Smooth muscle cell (in vitro differentiated cells): ENCODE results near the gene AGAP9. TPM values are rescaled to one million over a fixed set of nuclear protein-coding genes. Genes with fewer than 3 reads are reported as not detected.
"Not testable (repeated sequence)": the region's sequence is repeated elsewhere in the genome, so short reads cannot be mapped to it uniquely, and the experiment has no call there.

Source experiments
- DNase-seq: peaks from one replicate; lab custom pipeline; 2025; ENCODE audit not compliant: unreplicated experiment; lab: John Stamatoyannopoulos, UW
- H2AFZ ChIP-seq: fragments of 200-600 bp; sonication (generic); 2 replicates; pipeline ENCODE4 v1.6.0; 2016; ENCODE audit warnings: antibody characterized with exemption, low read depth, mild to moderate bottlenecking
- H3F3A ChIP-seq: fragments of 200-600 bp; sonication (generic); 2 replicates; pipeline ENCODE4 v1.6.0; 2017; ENCODE audit warnings: antibody characterized with exemption, low read depth
- H3K27ac ChIP-seq: fragments of 200-600 bp; sonication (generic); 2 replicates; pipeline ENCODE4 v1.5.1; 2016; ENCODE audit warnings: low read depth, mild to moderate bottlenecking
- H3K27me3 ChIP-seq: fragments of 200-600 bp; sonication (generic); 2 replicates; pipeline ENCODE4 v1.6.1; 2016; ENCODE audit warnings: low read depth, mild to moderate bottlenecking
- H3K36me3 ChIP-seq: fragments of 200-600 bp; sonication (generic); 2 replicates; pipeline ENCODE4 v1.5.1; 2016; ENCODE audit warnings: low read depth
- H3K4me1 ChIP-seq: fragments of 200-600 bp; sonication (generic); 2 replicates; pipeline ENCODE4 v1.5.1; 2016; ENCODE audit warnings: low read depth
- H3K4me2 ChIP-seq: fragments of 200-600 bp; sonication (generic); 2 replicates; pipeline ENCODE4 v1.6.0; 2016; ENCODE audit warnings: mild to moderate bottlenecking
- H3K4me3 ChIP-seq: fragments of 200-600 bp; sonication (generic); 2 replicates; pipeline ENCODE4 v1.5.1; 2016; ENCODE audit warnings: mild to moderate bottlenecking
- H3K79me2 ChIP-seq: fragments of 200-600 bp; sonication (generic); 2 replicates; pipeline ENCODE4 v1.6.0; 2016; ENCODE audit warnings: low read depth, mild to moderate bottlenecking
- H3K9ac ChIP-seq: fragments of 200-600 bp; sonication (generic); 2 replicates; pipeline ENCODE4 v1.6.0; 2016; ENCODE audit warnings: low read depth
- H3K9me3 ChIP-seq: fragments of 200-600 bp; sonication (generic); replicated peaks from 2 replicates; pipeline ENCODE4 v1.5.1; 2016; ENCODE audit warnings: low read depth
- H4K20me1 ChIP-seq: fragments of 200-600 bp; sonication (generic); 2 replicates; pipeline ENCODE4 v1.6.0; 2016; ENCODE audit warnings: low read depth
- WGBS: methylation state at CpG from one replicate; pipeline ENCODE4 v1.1.7; 2016; ENCODE audit warnings: low lambda C conversion rate; 5-methylcytosine and 5-hydroxymethylcytosine counted together
- polyA plus RNA-seq: library from polyadenylated mRNA; unstranded; fragments of >200 nt; fragmentation: Nextera tagmentation; extraction: Ambion mirVana; gene quantifications from 2 replicates; pipeline ENCODE4 v1.2.1, GENCODE V29; 2016
- total RNA-seq: library from RNA; depleted of rRNA; stranded (reverse); fragments of >200 nt; gene quantifications from 2 replicates; pipeline ENCODE4 v1.2.3, GENCODE V29; 2014

Gene AGAP9
- total RNA-seq (5.3 and 7.9 TPM in 2 replicates), polyA plus RNA-seq (2.6 and 5.0 TPM in 2 replicates)

DNA sequence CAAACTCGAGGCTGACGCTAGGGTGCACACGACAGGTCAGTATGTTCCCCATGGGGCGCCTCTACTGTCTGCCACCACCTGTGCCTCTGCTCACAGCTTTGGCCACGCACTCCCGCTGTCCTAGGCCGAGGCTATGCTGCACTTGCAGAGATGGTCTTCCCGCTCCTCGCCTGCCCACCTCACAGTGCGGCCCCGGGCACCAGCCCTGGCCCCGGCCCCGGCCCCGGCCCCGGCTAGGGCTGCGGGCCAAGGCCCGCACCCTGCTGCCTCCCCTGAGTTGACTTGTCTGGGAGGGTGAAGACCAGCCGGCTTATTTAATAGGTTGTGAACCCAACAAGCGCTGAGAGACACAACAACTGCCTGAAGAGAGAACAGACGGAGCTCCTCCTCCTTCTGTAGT, at the start of gene AGAP9:
AGAP9 (minus strand) TSS at position 164 of the 400 bp plus-strand sequence; CDS start at position 52, 112 bp downstream.
- H2AFZ ChIP-seq, H3K27me3 ChIP-seq, DNase-seq, H3K9me3 ChIP-seq, H3F3A ChIP-seq, H3K4me3 ChIP-seq, H3K27ac ChIP-seq, H3K4me1 ChIP-seq, H3K79me2 ChIP-seq, H3K4me2 ChIP-seq, H4K20me1 ChIP-seq, H3K36me3 ChIP-seq, H3K9ac ChIP-seq: not testable (repeated sequence)
- WGBS: no CpG with 5 or more reads among the region's 20 CpGs

DNA sequence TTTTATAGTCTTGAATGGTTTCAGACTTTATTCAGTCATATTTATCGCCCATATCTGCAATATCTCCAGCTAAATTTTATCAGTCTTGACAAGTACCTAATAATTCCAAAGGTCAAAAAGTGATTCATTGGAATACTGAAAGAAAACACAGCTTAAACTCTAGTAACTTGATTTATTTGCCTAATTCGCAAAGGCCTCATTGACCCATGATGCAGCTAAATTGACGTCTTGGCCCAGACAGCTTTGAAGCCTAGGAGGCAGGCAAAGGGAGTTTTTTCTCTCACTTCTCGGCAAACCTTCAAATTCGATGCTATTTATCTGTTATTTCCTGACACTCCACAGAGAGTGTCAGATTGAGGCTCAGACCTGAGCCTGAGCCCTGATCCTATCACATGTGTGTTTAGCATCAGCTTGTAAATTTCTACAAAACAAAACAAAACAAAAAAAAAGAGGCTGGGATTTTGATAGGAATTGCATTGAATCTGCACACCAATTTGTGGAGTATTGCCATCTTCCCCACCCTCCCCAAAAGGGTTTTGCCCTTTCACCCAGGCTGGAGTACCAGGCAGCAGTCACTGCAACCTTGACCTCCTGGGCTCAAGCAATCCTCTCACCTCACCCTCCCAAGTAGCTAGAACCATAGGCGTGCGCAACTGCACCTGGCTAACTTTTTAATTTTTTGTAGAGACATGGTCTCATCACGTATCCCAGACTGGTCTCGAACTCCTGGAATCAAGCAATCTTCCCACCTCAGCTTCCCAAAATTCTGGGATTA, 47.9 kb upstream of the AGAP9 start:
- H3K4me3 ChIP-seq, H2AFZ ChIP-seq, H3K9ac ChIP-seq, H3K27ac ChIP-seq, H3K9me3 ChIP-seq, H3K4me2 ChIP-seq, H4K20me1 ChIP-seq, H3K79me2 ChIP-seq, H3K36me3 ChIP-seq, H3K4me1 ChIP-seq, H3K27me3 ChIP-seq, DNase-seq, H3F3A ChIP-seq: not testable (repeated sequence)
- WGBS: 84% methylated on average over 5 of the region's 9 CpGs

DNA sequence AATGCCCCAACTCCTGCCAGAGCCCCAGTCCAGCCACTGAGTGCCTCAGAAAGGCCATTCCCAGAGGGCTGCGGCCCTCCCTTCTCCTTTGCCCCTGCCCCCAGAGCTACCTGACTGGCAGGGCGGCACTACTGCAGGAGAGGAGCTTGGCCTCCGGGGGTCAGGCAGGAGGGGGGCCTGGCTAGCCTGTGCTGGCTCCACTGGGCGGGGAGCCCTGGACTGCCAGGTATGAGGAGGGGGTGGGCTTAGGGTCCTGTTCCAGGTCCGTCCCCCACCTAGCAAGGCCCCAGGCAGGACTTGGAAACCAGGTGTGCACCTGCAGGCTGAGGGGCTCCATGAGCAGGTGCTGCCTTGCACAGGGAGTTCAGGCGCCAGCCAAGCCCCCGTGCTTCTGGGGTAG, 43.3 kb upstream of the AGAP9 start:
- not testable (repeated sequence) for DNase-seq, H3K27me3 ChIP-seq
- no CpG with 5 or more reads among the region's 7 CpGs for WGBS

DNA sequence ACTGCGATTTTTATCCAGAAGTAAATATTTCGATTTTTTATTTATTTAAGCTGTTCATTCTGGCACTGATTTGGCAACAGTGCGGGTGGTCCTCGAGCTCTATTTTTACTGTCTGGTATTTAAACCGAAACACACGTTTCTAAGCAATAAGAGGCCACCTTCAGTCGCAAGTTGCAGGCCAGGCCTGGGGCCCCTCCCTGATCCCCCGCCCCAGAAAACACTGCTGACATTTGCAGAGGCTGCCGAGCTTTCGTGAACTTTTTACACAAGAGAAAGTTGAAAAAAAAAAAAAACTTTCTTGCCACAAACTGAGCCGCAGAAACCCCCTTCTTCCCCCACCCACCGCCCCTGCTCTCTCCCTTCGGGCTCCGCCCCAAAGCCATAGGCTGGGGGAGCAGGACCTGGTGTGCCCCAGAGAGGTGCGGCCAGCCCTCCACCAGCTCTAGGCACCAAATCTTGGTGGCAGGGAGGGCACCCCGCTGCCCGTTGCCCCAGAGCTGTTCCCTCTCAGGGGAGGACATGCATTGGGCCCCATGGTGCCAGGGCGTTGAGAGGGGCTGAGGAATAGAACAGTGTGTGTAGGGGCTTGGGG, 42.8 kb upstream of the AGAP9 start:
- H3K9me3 ChIP-seq, DNase-seq, H3K4me3 ChIP-seq, H3K27me3 ChIP-seq, H3F3A ChIP-seq, H3K9ac ChIP-seq, H2AFZ ChIP-seq, H3K4me1 ChIP-seq, H3K36me3 ChIP-seq, H3K79me2 ChIP-seq, H3K27ac ChIP-seq, H3K4me2 ChIP-seq, H4K20me1 ChIP-seq: not testable (repeated sequence)
- 87% methylated on average over 13 of the region's 18 CpGs for WGBS

More for the DNA sequence above, 43.3 kb upstream of the AGAP9 start:
- H3K4me3 ChIP-seq, H3K79me2 ChIP-seq, H2AFZ ChIP-seq, H3K36me3 ChIP-seq, H3K9ac ChIP-seq, H3F3A ChIP-seq, H4K20me1 ChIP-seq, H3K4me2 ChIP-seq, H3K9me3 ChIP-seq, H3K4me1 ChIP-seq, H3K27ac ChIP-seq: not testable (repeated sequence)

DNA sequence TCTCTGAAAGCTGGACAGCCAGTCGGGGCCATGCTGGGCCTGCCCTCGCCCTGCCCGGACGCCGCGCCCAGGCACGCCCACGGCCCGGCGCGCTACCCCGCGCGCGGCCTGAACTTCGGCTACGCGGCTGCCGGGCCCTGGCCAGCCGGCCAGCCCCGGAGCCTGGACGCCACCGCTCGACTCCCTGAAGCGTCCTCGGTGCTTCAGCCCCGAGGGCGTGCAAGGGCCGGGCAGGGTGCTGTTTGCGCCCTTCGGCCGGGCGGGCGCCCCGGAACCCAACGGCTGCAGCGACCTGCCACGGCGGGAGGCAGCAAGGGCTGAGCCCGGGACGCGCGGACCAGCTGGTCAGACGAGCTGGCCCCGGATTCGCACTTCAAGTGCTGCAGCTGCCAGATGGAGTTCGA, 42.1 kb upstream of the AGAP9 start:
- H3K79me2 ChIP-seq, H3K36me3 ChIP-seq, H3K9ac ChIP-seq, DNase-seq, H3K27ac ChIP-seq, H2AFZ ChIP-seq, H3K27me3 ChIP-seq, H3K4me1 ChIP-seq, H3K9me3 ChIP-seq, H4K20me1 ChIP-seq, H3K4me2 ChIP-seq, H3K4me3 ChIP-seq, H3F3A ChIP-seq: not testable (repeated sequence)
- 99% methylated on average over 47 of the region's 47 CpGs for WGBS

DNA sequence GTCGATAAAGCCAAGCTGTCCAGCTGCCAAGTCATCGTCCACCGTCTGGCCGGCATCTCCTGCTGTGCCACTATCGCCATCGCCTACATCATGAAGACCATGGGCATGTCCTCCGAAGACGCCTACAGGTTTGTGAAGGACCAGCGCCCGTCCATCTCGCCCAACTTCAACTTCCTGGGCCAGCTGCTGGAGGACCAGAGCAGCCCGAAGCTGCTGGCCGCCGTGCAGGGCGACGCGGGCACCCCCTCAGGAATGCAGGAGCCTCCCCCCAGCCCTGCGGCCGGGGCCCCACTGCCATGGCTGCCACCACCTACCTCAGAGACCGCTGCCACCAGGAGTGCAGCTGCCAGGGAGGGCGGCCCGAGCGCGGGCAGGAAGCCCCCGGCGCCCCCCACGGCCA, 41.5 kb upstream of the AGAP9 start:
- not testable (repeated sequence) for H3K27me3 ChIP-seq, H3K4me3 ChIP-seq, H3K27ac ChIP-seq, H3K4me1 ChIP-seq, H4K20me1 ChIP-seq, H3K9me3 ChIP-seq, H2AFZ ChIP-seq, H3F3A ChIP-seq, H3K79me2 ChIP-seq, DNase-seq, H3K4me2 ChIP-seq, H3K36me3 ChIP-seq, H3K9ac ChIP-seq
- WGBS: 99% methylated on average over 11 of the region's 27 CpGs

DNA sequence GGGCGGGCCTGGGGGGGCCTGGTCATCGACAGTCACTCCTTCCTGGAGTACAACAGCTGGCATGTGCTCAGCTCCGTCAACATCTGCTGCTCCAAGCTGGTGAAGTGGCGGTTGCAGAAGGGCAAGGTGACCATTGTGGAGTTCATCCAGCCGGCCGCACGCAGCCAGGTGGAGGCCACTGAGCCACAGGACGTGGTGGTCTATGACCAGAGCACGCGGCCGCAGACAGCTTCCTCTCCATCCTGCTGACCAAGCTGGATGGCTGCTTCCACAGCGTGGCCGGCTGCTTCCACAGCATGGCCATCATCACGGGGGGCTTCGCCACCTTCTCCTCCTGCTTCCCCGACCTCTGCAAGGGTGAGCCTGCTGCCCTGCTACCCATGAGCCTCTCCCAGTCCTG, 40.9 kb upstream of the AGAP9 start:
- not testable (repeated sequence) for H3F3A ChIP-seq, H3K27me3 ChIP-seq, H3K9me3 ChIP-seq, H2AFZ ChIP-seq, H3K9ac ChIP-seq, H3K4me3 ChIP-seq, H4K20me1 ChIP-seq, H3K79me2 ChIP-seq, H3K4me2 ChIP-seq, H3K27ac ChIP-seq, DNase-seq, H3K4me1 ChIP-seq, H3K36me3 ChIP-seq
- WGBS: no CpG with 5 or more reads among the region's 16 CpGs

DNA sequence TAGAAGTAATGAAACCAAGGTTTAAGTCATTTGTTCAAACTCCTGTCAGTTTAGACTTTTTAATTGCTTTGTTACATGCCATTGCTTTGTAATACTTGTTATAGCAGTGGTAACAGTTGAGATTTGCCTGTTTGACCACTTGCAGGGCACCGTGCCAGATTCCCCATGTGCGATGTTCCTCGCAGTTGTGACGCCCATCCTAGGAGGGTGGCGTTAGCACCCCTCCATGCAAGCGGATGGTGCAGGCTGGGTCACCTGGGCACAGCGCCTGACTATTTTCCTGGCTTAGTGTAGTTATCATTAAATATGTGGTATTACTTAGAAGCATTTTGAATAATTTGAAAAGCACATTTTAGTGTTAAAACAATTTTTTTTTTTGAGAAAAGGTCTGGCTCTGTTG, 37.0 kb upstream of the AGAP9 start:
- H3K36me3 ChIP-seq, H3K4me1 ChIP-seq, H3K27me3 ChIP-seq, H3K9me3 ChIP-seq, H3F3A ChIP-seq, H3K4me3 ChIP-seq, H3K9ac ChIP-seq, H3K4me2 ChIP-seq, DNase-seq, H2AFZ ChIP-seq, H3K27ac ChIP-seq, H4K20me1 ChIP-seq, H3K79me2 ChIP-seq: not testable (repeated sequence)
- WGBS: 92% methylated on average over 7 of the region's 7 CpGs
